Neural cell (in vitro differentiated cells): ENCODE data around the gene PARP15.

Experiments used
- CTCF ChIP-seq: fragments of 450-650 bp; IDR thresholded peaks from 2 replicates; pipeline ENCODE4 v1.5.1; 2014; ENCODE audit warnings: antibody characterized with exemption, mild to moderate bottlenecking, moderate library complexity; ENCODE audit not compliant: poor library complexity, severe bottlenecking
- EP300 ChIP-seq: fragments of 450-650 bp; conservative IDR thresholded peaks from 2 replicates; pipeline ENCODE4 v1.6.1; 2014; ENCODE audit warnings: antibody characterized with exemption, mild to moderate bottlenecking, moderate library complexity; ENCODE audit not compliant: poor library complexity, severe bottlenecking
- EZH2 ChIP-seq: fragments of 200-600, 300-800 bp; shearing (Covaris generic), sonication (generic); IDR thresholded peaks from 2 replicates; pipeline ENCODE4 v1.6.1; 2014; ENCODE audit warnings: antibody characterized with exemption, low read length, borderline replicate concordance, mild to moderate bottlenecking; ENCODE audit not compliant: insufficient read depth, poor library complexity, severe bottlenecking
- POLR2AphosphoS5 ChIP-seq: IDR thresholded peaks from 2 replicates; pipeline ENCODE4 v1.6.1; 2012
- RAD21 ChIP-seq: fragments of 450-650 bp; conservative IDR thresholded peaks from 2 replicates; pipeline ENCODE4 v1.6.1; 2014; ENCODE audit warnings: antibody characterized with exemption, mild to moderate bottlenecking, moderate library complexity
- REST ChIP-seq: IDR thresholded peaks from 2 replicates; pipeline ENCODE4 v1.6.1; 2012; ENCODE audit warnings: borderline replicate concordance
- SMC3 ChIP-seq: fragments of 450-650 bp; conservative IDR thresholded peaks from 2 replicates; pipeline ENCODE4 v1.6.1; 2014; ENCODE audit warnings: antibody characterized with exemption, mild to moderate bottlenecking, moderate library complexity; ENCODE audit not compliant: poor library complexity
- TAF1 ChIP-seq: IDR thresholded peaks from 2 replicates; pipeline ENCODE4 v1.6.1; 2012; ENCODE audit warnings: low read depth

GRCh38 chr3:122589297-122589696, 11.8 kb downstream of the PARP15 start:
- TF ChIP-seq CTCF, result no peak
- TF ChIP-seq EP300, result no peak
- TF ChIP-seq TAF1, result no peak
- TF ChIP-seq REST, result no peak
- no peak for TF ChIP-seq EZH2
- no peak for TF ChIP-seq RAD21
- no peak for TF ChIP-seq POLR2AphosphoS5
- TF ChIP-seq SMC3, result no peak
